PC-9 (cell line): ENCODE results near the gene NDE1. TPM values are rescaled to one million over a fixed set of nuclear protein-coding genes. Genes with fewer than 3 reads are reported as not detected.
"Not testable (repeated sequence)": the region's sequence is repeated elsewhere in the genome, so short reads cannot be mapped to it uniquely, and the experiment has no call there.

ENCODE experiments used
- BruUV-seq: library from RNA; stranded (reverse); fragments of 400-500 nt; replicated peaks from 2 replicates; lab custom pipeline; 2021; lab: Mats Ljungman, UMichigan
- CTCF ChIA-PET: fragments of 300-600 bp; sonication (Branson Sonifier 250); formaldehyde crosslinking; loops from one replicate; lab custom pipeline; 2022; ENCODE audit warnings: antibody characterized with exemption; lab: Charles Lee
- POLR2A ChIA-PET: fragments of 300-600 bp; sonication (Branson Sonifier 250); formaldehyde crosslinking; loops from one replicate; lab custom pipeline; 2022; ENCODE audit warnings: antibody characterized with exemption; ENCODE audit not compliant: unreplicated experiment; lab: Charles Lee
- DNase-seq, 2 experiments: peaks; one replicate each; pipeline versions ENCODE4 v3.0.0 to v3.0.0-alpha.2; 2015 to 2022; ENCODE audit warnings: mixed read lengths in 1 of 2
- H2AFZ ChIP-seq: fragments of 200-600 bp; sonication (generic); 2 replicates; pipeline ENCODE4 v1.8.1; 2017; ENCODE audit warnings: antibody characterized with exemption
- H3F3A ChIP-seq: fragments of 200-600 bp; sonication (generic); 2 replicates; pipeline ENCODE4 v1.8.1; 2017; ENCODE audit warnings: antibody characterized with exemption, mild to moderate bottlenecking, low read depth; ENCODE audit not compliant: insufficient read depth
- H3K27ac ChIP-seq: fragments of 200-600 bp; sonication (generic); 2 replicates; pipeline ENCODE4 v1.6.1; 2016; ENCODE audit warnings: mixed run types
- H3K27me3 ChIP-seq: fragments of 200-600 bp; sonication (generic); 2 replicates; pipeline ENCODE4 v1.6.1; 2016; ENCODE audit warnings: low read depth, mixed run types; ENCODE audit not compliant: insufficient read depth
- H3K36me3 ChIP-seq: fragments of 200-600 bp; sonication (generic); 2 replicates; pipeline ENCODE4 v1.6.1; 2016; ENCODE audit warnings: low read depth, mixed run types
- H3K4me1 ChIP-seq: fragments of 200-600 bp; sonication (generic); replicated peaks from 2 replicates; pipeline ENCODE4 v1.6.1; 2016; ENCODE audit warnings: mixed run types; ENCODE audit not compliant: insufficient read depth
- H3K4me2 ChIP-seq: fragments of 200-600 bp; sonication (generic); 2 replicates; pipeline ENCODE4 v1.6.1; 2017; ENCODE audit warnings: mixed run types
- H3K4me3 ChIP-seq: fragments of 200-600 bp; sonication (generic); 2 replicates; pipeline ENCODE4 v1.6.1; 2016; ENCODE audit warnings: mixed run types
- H3K79me2 ChIP-seq: fragments of 200-600 bp; sonication (generic); 2 replicates; pipeline ENCODE4 v1.6.1; 2017; ENCODE audit warnings: low read depth, mixed run types
- H3K9me2 ChIP-seq: fragments of 200-600 bp; sonication (generic); 2 replicates; pipeline ENCODE4 v1.8.1; 2017; ENCODE audit warnings: mild to moderate bottlenecking; ENCODE audit not compliant: insufficient read depth
- H3K9me3 ChIP-seq: fragments of 200-600 bp; sonication (generic); 2 replicates; pipeline ENCODE4 v1.8.1; 2016; ENCODE audit warnings: low read depth; ENCODE audit not compliant: insufficient read depth
- H4K20me1 ChIP-seq: fragments of 200-600 bp; sonication (generic); 2 replicates; pipeline ENCODE4 v1.8.1; 2017; ENCODE audit not compliant: insufficient read depth
- CTCF ChIP-seq: fragments of 200-600 bp; sonication (generic); conservative IDR thresholded peaks from 2 replicates; pipeline ENCODE4 v1.6.1; 2017; ENCODE audit warnings: mixed run types, antibody characterized with exemption, mild to moderate bottlenecking, moderate library complexity
- EZH2 ChIP-seq: fragments of 200-600 bp; sonication (generic); IDR thresholded peaks from 2 replicates; pipeline ENCODE4 v1.8.0; 2017; ENCODE audit warnings: antibody characterized with exemption, low read depth
- intact Hi-C: fragments of 100-400 bp; cut with micrococcal nuclease; formaldehyde crosslinking; loops from one replicate; pipeline ENCODE4 v1.10.0; 2022; ENCODE audit not compliant: unreplicated experiment
- total RNA-seq: library from RNA; stranded (reverse); gene quantifications from 2 replicates; pipeline ENCODE4 v1.2.3, GENCODE V29; 2021

The NDE1 gene
- total RNA-seq, 1 experiment from 2014 or later, result 119 TPM

DNA sequence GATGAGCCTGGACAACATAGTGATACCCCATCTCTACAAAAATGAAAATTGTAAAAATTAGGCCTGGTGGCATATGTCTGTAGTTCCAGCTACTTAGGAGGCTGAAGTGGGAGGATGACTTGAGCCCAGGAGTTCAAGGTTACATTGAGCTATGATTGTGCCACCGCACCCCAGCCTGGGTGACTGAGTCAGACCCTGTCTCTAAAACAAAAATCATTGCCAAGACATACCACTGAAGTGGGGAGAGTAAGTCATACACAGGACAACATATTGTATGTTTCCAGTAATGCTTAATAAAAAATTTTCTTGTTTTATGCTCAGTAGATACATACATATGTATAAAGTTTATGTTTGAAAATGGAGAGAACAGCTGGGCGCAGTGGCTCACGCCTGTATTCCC is 39.2 kb downstream of the NDE1 start:
- TF ChIP-seq CTCF, result no peak
- TF ChIP-seq EZH2, result no peak
- Histone ChIP-seq H3K79me2 (no peaks in the 10 kb centered on the region), H3K27ac (no peak overlapping the region), H3K36me3 (peaks cover 19% of the 10 kb centered on the region; the same call in 1 of the 2 replicates), H3K9me2 (no peaks in the 10 kb centered on the region), H4K20me1 (no peaks in the 10 kb centered on the region), H3K4me2 (no peak overlapping the region), H2AFZ (no peak overlapping the region), H3K9me3 (no peaks in the 10 kb centered on the region), H3K27me3 (no peaks in the 10 kb centered on the region), H3K4me3 (no peak overlapping the region), H3K4me1 (no peaks in the 10 kb centered on the region), H3F3A (no peaks in the 10 kb centered on the region)
- intact Hi-C loops, result no loop called here
- CTCF ChIA-PET, result no interaction called here
- no TSS peak for BruUV-seq
- DNase-seq, result no peak
- POLR2A ChIA-PET, result no interaction called here

DNA sequence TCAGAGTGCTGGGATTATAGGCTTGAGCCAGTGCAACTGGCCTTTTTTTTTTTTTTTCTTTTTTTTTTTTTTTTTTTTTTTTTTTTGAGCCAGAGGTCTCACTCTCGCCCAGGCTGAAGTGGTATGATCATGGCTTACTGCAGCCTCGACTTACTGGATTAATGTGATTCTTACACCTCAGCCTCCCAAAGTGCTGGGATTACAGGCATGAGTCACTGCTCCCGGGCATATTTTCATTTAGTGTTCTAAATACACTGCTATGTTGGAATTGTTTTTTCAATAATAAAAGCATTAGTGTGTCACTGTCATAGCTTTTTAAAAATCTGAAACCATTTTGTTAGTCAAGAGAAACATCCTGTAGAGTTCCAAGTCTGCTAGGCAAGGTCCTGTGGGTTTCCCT is 40.3 kb downstream of the NDE1 start:
- Histone ChIP-seq H3K4me1 (no peaks in the 10 kb centered on the region), H3K4me3 (no peak overlapping the region), H2AFZ (no peak overlapping the region), H3F3A (no peaks in the 10 kb centered on the region), H3K36me3 (peaks cover 23% of the 10 kb centered on the region; the same call in 1 of the 2 replicates), H3K27me3 (no peaks in the 10 kb centered on the region), H3K9me3 (no peaks in the 10 kb centered on the region), H3K9me2 (no peaks in the 10 kb centered on the region), H3K4me2 (no peak overlapping the region), H3K27ac (no peak overlapping the region), H3K79me2 (no peaks in the 10 kb centered on the region), H4K20me1 (no peaks in the 10 kb centered on the region)
- no peak for DNase-seq
- no TSS peak for BruUV-seq
- POLR2A ChIA-PET, result interaction anchor here (0.6 kb wide), 1 partner anchor 147 kb away, joined by 3 read pairs; no protein-coding TSS in a partner anchor
- TF ChIP-seq EZH2 (no peak), CTCF (no peak)
- intact Hi-C loops, result no loop called here
- CTCF ChIA-PET, result no interaction called here

GRCh38 chr16:15691046-15691445 is 41.0 kb downstream of the NDE1 start:
- H3K4me3 ChIP-seq, result no peak overlapping the region
- H3K4me2 ChIP-seq, result no peak overlapping the region
- no peaks in the 10 kb centered on the region for H3K9me2 ChIP-seq
- POLR2A ChIA-PET, result interaction anchor here (0.6 kb wide), 1 partner anchor 148 kb away, joined by 3 read pairs; no protein-coding TSS in a partner anchor
- CTCF ChIA-PET, result no interaction called here
- H3K36me3 ChIP-seq, result peaks cover 27% of the 10 kb centered on the region; the same call in 1 of the 2 replicates
- H2AFZ ChIP-seq, result no peak overlapping the region
- TF ChIP-seq EZH2, result no peak
- TF ChIP-seq CTCF, result no peak
- no peak for DNase-seq
- no peaks in the 10 kb centered on the region for H3K4me1 ChIP-seq
- no TSS peak for BruUV-seq
- H3K79me2 ChIP-seq, result no peaks in the 10 kb centered on the region
- H4K20me1 ChIP-seq, result no peaks in the 10 kb centered on the region
- intact Hi-C loops, result no loop called here
- H3K9me3 ChIP-seq, result no peaks in the 10 kb centered on the region
- no peak overlapping the region for H3K27ac ChIP-seq
- H3K27me3 ChIP-seq, result no peaks in the 10 kb centered on the region
- no peaks in the 10 kb centered on the region for H3F3A ChIP-seq

- H3K79me2 ChIP-seq, H3K4me3 ChIP-seq, H3K4me2 ChIP-seq, H3K9me3 ChIP-seq, BruUV-seq, H3F3A ChIP-seq, H3K4me1 ChIP-seq, DNase-seq, POLR2A ChIA-PET, H2AFZ ChIP-seq, H4K20me1 ChIP-seq, intact Hi-C loops, H3K27me3 ChIP-seq, H3K27ac ChIP-seq, H3K9me2 ChIP-seq: not testable (repeated sequence)
- peaks cover 27% of the 10 kb centered on the region for H3K36me3 ChIP-seq
- CTCF ChIA-PET, result interaction anchor here (0.6 kb wide), 1 partner anchor 101 kb away, joined by 4 read pairs; no protein-coding TSS in a partner anchor
Measured at GRCh38 chr16:15692508-15692907, 42.5 kb downstream of the NDE1 start.
